K562 (cell line): Measurements from ENCODE around the gene CHSY1. TPM values are rescaled to one million over a fixed set of nuclear protein-coding genes. Genes with fewer than 3 reads are reported as not detected.

Experiments used
- ATF3 ChIP-seq, 2 experiments: fragments of 450-650 bp in 1 of 2; sonication (generic) in 1 of 2; formaldehyde crosslinking in 1 of 2; IDR thresholded peaks in 1 of 2; conservative IDR thresholded peaks in 1 of 2; 2 replicates each; pipeline versions ENCODE4 v1.6.1 to v1.8.1; 2016 to 2023; ENCODE audit warnings: mild to moderate bottlenecking in 2 of 2, moderate library complexity in 2 of 2, inconsistent platforms in 1 of 2, missing genetic modification reagents in 1 of 2
- BMI1 ChIP-seq: fragments of 150-350 bp; IDR thresholded peaks from 2 replicates; pipeline ENCODE4 v1.6.1; 2014; ENCODE audit warnings: low read length
- BRD4 ChIP-seq: fragments of 200-600 bp; sonication (generic); IDR thresholded peaks from 2 replicates; pipeline ENCODE4 v1.6.1; 2017; ENCODE audit warnings: inconsistent platforms
- CBX3 ChIP-seq, 2 experiments: IDR thresholded peaks; 1 replicate in 1 of 2; 2 replicates in 1 of 2; pipeline ENCODE4 v1.6.1; 2012; ENCODE audit warnings: inconsistent platforms in 2 of 2, low read length in 2 of 2, borderline replicate concordance in 1 of 2, control low read depth in 1 of 2
- HDAC3 ChIP-seq: fragments of 450-650 bp; IDR thresholded peaks from 2 replicates; pipeline ENCODE4 v1.6.1; 2018; ENCODE audit warnings: borderline replicate concordance, mild to moderate bottlenecking, moderate library complexity; ENCODE audit not compliant: partially characterized antibody
- HDAC8 ChIP-seq: fragments of 450-650 bp; IDR thresholded peaks from 2 replicates; pipeline ENCODE4 v1.6.1; 2016; ENCODE audit warnings: mild to moderate bottlenecking, missing genetic modification characterization, moderate library complexity, missing compliant biosample characterization
- MCM7 ChIP-seq, 2 experiments: fragments of 450-650 bp; IDR thresholded peaks; 2 replicates each; pipeline ENCODE4 v1.6.1; 2016 to 2018
- MTA1 ChIP-seq: fragments of 450-650 bp; IDR thresholded peaks from 2 replicates; pipeline ENCODE4 v1.6.1; 2017; ENCODE audit warnings: borderline replicate concordance
- RBM25 ChIP-seq: fragments of 200-400 bp; formaldehyde crosslinking; IDR thresholded peaks from 2 replicates; pipeline ENCODE4 v1.6.1; 2018; ENCODE audit warnings: low read length, low read depth, moderate library complexity; ENCODE audit not compliant: severe bottlenecking
- ZNF280A ChIP-seq: fragments of 450-650 bp; IDR thresholded peaks from 2 replicates; pipeline ENCODE4 v1.6.1; 2018; ENCODE audit warnings: mild to moderate bottlenecking, low read depth; ENCODE audit not compliant: partially characterized antibody
- ZNF780A ChIP-seq: fragments of 250-450 bp; sonication (Bioruptor Pico); IDR thresholded peaks from 2 replicates; pipeline ENCODE4 v1.5.0; 2021; ENCODE audit warnings: mild to moderate bottlenecking
- ZSCAN29 ChIP-seq: fragments of 450-650 bp; IDR thresholded peaks from 2 replicates; pipeline ENCODE4 v1.6.1; 2017
- polyA plus RNA-seq, 8 experiments: library from polyadenylated mRNA; depleted of rRNA in 4 of 8; stranded (reverse) in 5 of 8; unstranded in 3 of 8; fragments of >200 nt; fragmentation: Nextera tagmentation in 2 of 8; fragmentation: Illumina TruSeq in 1 of 8; extraction: Ambion mirVana in 2 of 8; extraction: Trizol in 1 of 8; gene quantifications; 2 replicates each; pipeline versions ENCODE4 v1.2.1 to v1.2.3, GENCODE V29; 2011 to 2014; ENCODE audit warnings: inconsistent platforms in 1 of 8, missing spikeins in 1 of 8
- total RNA-seq, 7 experiments: library from RNA; depleted of rRNA in 6 of 7; stranded (reverse); fragments of >200 nt in 6 of 7; fragmentation: Illumina TruSeq in 2 of 7; extraction: Trizol in 2 of 7; gene quantifications; 2 replicates each; pipeline versions ENCODE4 v1.2.1 to v1.2.3, GENCODE V29; 2011 to 2021; ENCODE audit warnings: low replicate concordance in 1 of 7

CHSY1 gene
- total and polyA plus RNA-seq, 9 of the 15 experiments (the other 6 are each of a cell fraction or from before 2014, with no cell fraction given): 7.0 to 16.4 (median 13.4) TPM

- TF ChIP-seq HDAC8 (no peak), ATF3 (IDR thresholded peaks at IDR 0.05) (no peak), ATF3 (CRISPR knock-in tag; conservative IDR thresholded peaks at IDR 0.05) (no peak), CBX3 (IDR thresholded peaks at IDR 0.05; ENCODE audit: borderline replicate concordance in 1 of 2, low read length in 2 of 2) (peak in 1 of 2 experiments; percentile 58; a peak in 1 of 3 replicates), HDAC3 (no peak), ZSCAN29 (no peak), ZNF780A (no peak), ZNF280A (peak; percentile 43), BMI1 (no peak), BRD4 (no peak), RBM25 (peak; percentile 70), MTA1 (no peak), MCM7 (IDR thresholded peaks at IDR 0.05) (no peak)
Measured at GRCh38 chr15:101165905-101166471, 85.9 kb downstream of the CHSY1 start (continued).
